K562 (cell line): ENCODE measurements around the gene NAA10. TPM values are rescaled to one million over a fixed set of nuclear protein-coding genes. Genes with fewer than 3 reads are reported as not detected.

ENCODE experiments used
- ATAC-seq: fragments of 200-7000 bp; cut with Tn5 transposase; 3 replicates; pipeline ENCODE4 v1.9.1; 2020; ENCODE audit warnings: moderate library complexity
- BruUV-seq: library from RNA; stranded (reverse); fragments of 400-500 nt; replicated peaks from 2 replicates; lab custom pipeline; 2021; lab: Mats Ljungman, UMichigan
- CTCF ChIA-PET: fragments of 300-600 bp; formaldehyde crosslinking; extraction: SDS; loops from one replicate; lab custom pipeline; 2021; ENCODE audit warnings: low intra/inter-chr PET ratio; lab: Yijun Ruan, JAX
- POLR2A ChIA-PET: fragments of 300-600, 350-650 bp; sonication (Branson Sonifier 250); formaldehyde crosslinking; extraction: SDS; loops from one replicate; lab custom pipeline; 2021; ENCODE audit warnings: antibody characterized with exemption, inconsistent platforms; lab: Yijun Ruan, JAX
- DNase-seq, 4 experiments: peaks; one replicate each; pipeline versions ENCODE4 v3.0.0 to v3.0.0-alpha.2; 2011 to 2018; ENCODE audit warnings: low spot score in 3 of 4, mixed read lengths in 3 of 4; ENCODE audit errors: extremely low read depth in 1 of 4
- FAIRE-seq: peaks from 2 replicates; lab custom pipeline; 2011; peaks lifted over from hg19 to GRCh38; lab: Jason Lieb, UNC
- H2AFZ ChIP-seq: 2 replicates; pipeline ENCODE4 v1.6.0; 2011; ENCODE audit warnings: low read depth, low read length, control low read depth, inconsistent platforms
- H3K27ac ChIP-seq: fragments of 200-600 bp; 3 replicates; pipeline ENCODE4 v1.8.0; 2011; ENCODE audit warnings: low read depth, mild to moderate bottlenecking, control low read depth, inconsistent platforms, low read length, moderate library complexity, mixed read lengths; ENCODE audit errors: extremely low read depth
- H3K27me3 ChIP-seq, 2 experiments: fragments of 300-600 bp in 1 of 2; 2 replicates in 1 of 2; 3 replicates in 1 of 2; pipeline versions ENCODE4 v1.6.0 to v1.8.0; 2011; ENCODE audit warnings: inconsistent platforms in 2 of 2, low read length in 2 of 2, mild to moderate bottlenecking in 1 of 2, mixed read lengths in 1 of 2, moderate library complexity in 1 of 2; ENCODE audit not compliant: control insufficient read depth in 2 of 2, insufficient read depth in 2 of 2
- H3K36me3 ChIP-seq: fragments of 300-600 bp; 3 replicates; pipeline ENCODE4 v1.8.0; 2011; ENCODE audit warnings: mild to moderate bottlenecking, low read length, inconsistent platforms; ENCODE audit not compliant: control insufficient read depth, insufficient read depth
- H3K4me1 ChIP-seq, 2 experiments: fragments of 200-600 bp in 1 of 2; replicated peaks in 1 of 2; 2 replicates in 1 of 2; 3 replicates in 1 of 2; pipeline versions ENCODE4 v1.5.1 to v1.8.0; 2011; ENCODE audit warnings: inconsistent platforms in 2 of 2, low read length in 2 of 2, mild to moderate bottlenecking in 1 of 2, mixed read lengths in 1 of 2, moderate library complexity in 1 of 2; ENCODE audit not compliant: control insufficient read depth in 2 of 2, insufficient read depth in 2 of 2
- H3K4me2 ChIP-seq: 2 replicates; pipeline ENCODE4 v1.6.1; 2011; ENCODE audit warnings: low read length, control low read depth, inconsistent platforms, mixed read lengths; ENCODE audit not compliant: insufficient read depth
- H3K4me3 ChIP-seq: fragments of 200-600 bp; sonication (generic), shearing (Covaris generic); 2 replicates; pipeline ENCODE4 v1.5.1; 2016; ENCODE audit warnings: control low read depth, inconsistent platforms
- H3K79me2 ChIP-seq: fragments of 200-600 bp; 3 replicates; pipeline ENCODE4 v1.8.0; 2011; ENCODE audit warnings: low read length, inconsistent platforms; ENCODE audit not compliant: control insufficient read depth, insufficient read depth
- H3K9ac ChIP-seq, 2 experiments: 2 replicates each; pipeline versions ENCODE4 v1.6.0 to v1.6.1; 2011; ENCODE audit warnings: low read depth in 2 of 2, low read length in 2 of 2, control low read depth in 1 of 2, inconsistent platforms in 1 of 2, mild to moderate bottlenecking in 1 of 2, mixed read lengths in 1 of 2; ENCODE audit not compliant: insufficient read depth in 1 of 2
- H3K9me1 ChIP-seq: one replicate; pipeline ENCODE4 v1.6.0; 2011; ENCODE audit warnings: inconsistent platforms, mild to moderate bottlenecking, low read length, moderate library complexity; ENCODE audit not compliant: control insufficient read depth, insufficient read depth
- H3K9me3 ChIP-seq: replicated peaks from 2 replicates; pipeline ENCODE4 v1.5.1; 2011; ENCODE audit warnings: low read depth, low read length, inconsistent platforms; ENCODE audit not compliant: control insufficient read depth, insufficient read depth
- H4K20me1 ChIP-seq: replicated peaks from 2 replicates; pipeline ENCODE4 v1.6.1; 2011; ENCODE audit warnings: low read length, inconsistent platforms, mixed read lengths; ENCODE audit not compliant: control insufficient read depth, insufficient read depth
- AFF1 ChIP-seq, 2 experiments: fragments of 450-650 bp; IDR thresholded peaks; 2 replicates each; pipeline ENCODE4 v1.6.1; 2018; ENCODE audit warnings: mild to moderate bottlenecking in 2 of 2, low read depth in 1 of 2; ENCODE audit not compliant: partially characterized antibody in 2 of 2
- ARID3A ChIP-seq: IDR thresholded peaks from 2 replicates; pipeline ENCODE4 v1.6.1; 2012; ENCODE audit warnings: low read depth, low read length, improper control_type of control experiment, borderline replicate concordance
- CXXC5 ChIP-seq: fragments of 250-450 bp; sonication (Bioruptor Pico); IDR thresholded peaks from 2 replicates; pipeline ENCODE4 v1.8.0; 2022; ENCODE audit warnings: inconsistent platforms, mild to moderate bottlenecking, moderate library complexity
- GABPB2 ChIP-seq: fragments of 250-450 bp; sonication (Bioruptor Pico); conservative IDR thresholded peaks from 2 replicates; pipeline ENCODE4 v1.5.1; 2021; ENCODE audit warnings: mild to moderate bottlenecking
- HDAC1 ChIP-seq, 2 experiments: fragments of 450-650 bp; IDR thresholded peaks; 2 replicates each; pipeline ENCODE4 v1.6.1; 2016 to 2017; ENCODE audit warnings: inconsistent platforms in 1 of 2, mild to moderate bottlenecking in 1 of 2, moderate library complexity in 1 of 2
- NFYB ChIP-seq: IDR thresholded peaks from 2 replicates; pipeline ENCODE4 v1.6.1; 2011; ENCODE audit warnings: mild to moderate bottlenecking, moderate library complexity; ENCODE audit not compliant: insufficient read length; ENCODE audit errors: extremely low read depth
- PHF20 ChIP-seq: fragments of 450-650 bp; IDR thresholded peaks from 2 replicates; pipeline ENCODE4 v1.6.1; 2018; ENCODE audit not compliant: partially characterized antibody
- RBM25 ChIP-seq: fragments of 200-400 bp; formaldehyde crosslinking; IDR thresholded peaks from 2 replicates; pipeline ENCODE4 v1.6.1; 2018; ENCODE audit warnings: low read length, low read depth, moderate library complexity; ENCODE audit not compliant: severe bottlenecking
- TAF1 ChIP-seq: IDR thresholded peaks from 2 replicates; pipeline ENCODE4 v1.6.1; 2011; ENCODE audit warnings: mild to moderate bottlenecking, low read length, moderate library complexity; ENCODE audit not compliant: insufficient read depth, control insufficient read depth, severe bottlenecking; ENCODE audit errors: extremely low read depth
- TRIM25 ChIP-seq: fragments of 450-650 bp; IDR thresholded peaks from 2 replicates; pipeline ENCODE4 v1.7.0; 2016; ENCODE audit warnings: borderline replicate concordance
- ZNF212 ChIP-seq: fragments of 450-650 bp; formaldehyde crosslinking; IDR thresholded peaks from 2 replicates; pipeline ENCODE4 v1.4.0; 2020; ENCODE audit warnings: mild to moderate bottlenecking
- WGBS: fragments of 100-300 bp; shearing (Covaris generic); methylation state at CpG from one replicate; pipeline ENCODE4 v1.1.6; 2016; ENCODE audit warnings: low coverage, mixed read lengths; ENCODE audit not compliant: insufficient coverage; ENCODE audit errors: missing lambda C conversion rate; 5-methylcytosine and 5-hydroxymethylcytosine counted together
- in situ Hi-C: fragments of 300-500 bp; cut with MboI; formaldehyde crosslinking; loops from 4 replicates; pipeline ENCODE4 v1.15.0; 2018; ENCODE audit warnings: inconsistent platforms, mixed read lengths
- intact Hi-C: fragments of 100-400 bp; cut with micrococcal nuclease; formaldehyde crosslinking; loops from 2 replicates; pipeline ENCODE4 v1.14.2; 2022
- polyA plus RNA-seq, 8 experiments: library from polyadenylated mRNA; depleted of rRNA in 4 of 8; stranded (reverse) in 5 of 8; unstranded in 3 of 8; fragments of >200 nt; fragmentation: Nextera tagmentation in 2 of 8; fragmentation: Illumina TruSeq in 1 of 8; extraction: Ambion mirVana in 2 of 8; extraction: Trizol in 1 of 8; gene quantifications; 2 replicates each; pipeline versions ENCODE4 v1.2.1 to v1.2.3, GENCODE V29; 2011 to 2014; ENCODE audit warnings: inconsistent platforms in 1 of 8, missing spikeins in 1 of 8
- total RNA-seq, 7 experiments: library from RNA; depleted of rRNA in 6 of 7; stranded (reverse); fragments of >200 nt in 6 of 7; fragmentation: Illumina TruSeq in 2 of 7; extraction: Trizol in 2 of 7; gene quantifications; 2 replicates each; pipeline versions ENCODE4 v1.2.1 to v1.2.3, GENCODE V29; 2011 to 2021; ENCODE audit warnings: low replicate concordance in 1 of 7

Gene NAA10
- total and polyA plus RNA-seq, 9 of the 15 experiments (the other 6 are each of a cell fraction or from before 2014, with no cell fraction given): 11.1 to 250 (median 134) TPM

GRCh38 chrX:153927922-153928760 is 6.7 kb downstream of the NAA10 start:
- peak overlapping the region; percentile 58 for H3K4me3 ChIP-seq
- FAIRE-seq (peak; percentile 90), ATAC-seq (peak; percentile 90), DNase-seq (peak; percentile 85 to 97 (median 90))
- BruUV-seq: no TSS peak
- peaks cover 29 to 66% of the 10 kb centered on the region in 2 experiments; a peak in 4 of 5 replicates for H3K4me1 ChIP-seq
- peaks cover 47% of the 10 kb centered on the region for H3K36me3 ChIP-seq
- H3K79me2 ChIP-seq: peaks cover 59% of the 10 kb centered on the region
- H3K9ac ChIP-seq: peak overlapping the region; percentile 93 to 96
- H3K27me3 ChIP-seq: no peaks in the 10 kb centered on the region
- under 1% methylated on average over 47 of the region's 76 CpGs for WGBS
- H3K4me2 ChIP-seq: peak overlapping the region; percentile 97
- no peaks in the 10 kb centered on the region for H3K9me1 ChIP-seq
- ChIA-PET POLR2A (interaction anchor here (0.5 to 2.3 kb wide), 11 partner anchors 9 to 379 kb away, joined by 3 to 9 read pairs (median 4); partner anchors contain the start of genes IDH3G and SSR4), CTCF (no interaction called here)
- intact Hi-C loops: loop anchor here (1.0 to 5.0 kb wide), 3 partner anchors 19 to 161 kb away; partner anchors contain the start of gene TMEM187
- peak overlapping the region; percentile 53; the same call in 1 of the 2 replicates for H2AFZ ChIP-seq
- peak overlapping the region; percentile 98 for H3K27ac ChIP-seq
- in situ Hi-C loops: no loop called here
- no peaks in the 10 kb centered on the region for H3K9me3 ChIP-seq
- H4K20me1 ChIP-seq: no peaks in the 10 kb centered on the region
- TF ChIP-seq HDAC1 (IDR thresholded peaks at IDR 0.05) (peak in 1 of 2 experiments; percentile 52; a peak in 1 of 4 replicates), AFF1 (IDR thresholded peaks at IDR 0.05; ENCODE audit: low read depth in 1 of 2, partially characterized antibody in 2 of 2) (no peak), PHF20 (peak; percentile 24), RBM25 (peak; percentile 74), NFYB (peak; percentile 38), ZNF212 (no peak), GABPB2 (CRISPR knock-in tag) (no peak), ARID3A (no peak), TRIM25 (no peak), CXXC5 (CRISPR knock-in tag) (peak; percentile 95), TAF1 (peak; percentile 15)
